Gastrocnemius medialis (tissue), 4 donors: ENCODE measurements around the gene FAM25A. TPM values are rescaled to one million over a fixed set of nuclear protein-coding genes. Genes with fewer than 3 reads are reported as not detected.
"Not testable (repeated sequence)": the region's sequence is repeated elsewhere in the genome, so short reads cannot be mapped to it uniquely, and the experiment has no call there.

Source experiments
- ATAC-seq, 2 donors: fragments of 150-250 bp; one replicate each; pipeline ENCODE4 v1.9.1; 2016
- DNase-seq, 2 donors: peaks; one replicate each; pipeline ENCODE4 v3.0.0-alpha.2; 2019
- H3K27ac ChIP-seq, 4 donors: fragments of 200-600 bp; sonication (generic); 1 replicate in 1 of 4; 2 replicates in 3 of 4; pipeline ENCODE4 v1.5.1; 2016 to 2018; ENCODE audit warnings: mild to moderate bottlenecking in 2 of 4, moderate library complexity in 1 of 4
- H3K27me3 ChIP-seq, 3 donors: fragments of 200-600 bp; sonication (generic) in 2 of 3; 1 replicate in 1 of 3; 2 replicates in 2 of 3; pipeline versions ENCODE4 v1.5.1 to v1.6.0; 2016 to 2019; ENCODE audit warnings: mild to moderate bottlenecking in 1 of 3, moderate library complexity in 1 of 3
- H3K36me3 ChIP-seq, 2 donors: fragments of 200-600 bp; sonication (generic) in 1 of 2; one replicate each; pipeline ENCODE4 v1.5.1; 2017 to 2018
- H3K4me1 ChIP-seq, 2 donors: fragments of 200-600 bp; sonication (generic) in 1 of 2; one replicate each; pipeline ENCODE4 v1.5.1; 2016 to 2017; ENCODE audit warnings: mild to moderate bottlenecking in 2 of 2
- H3K4me3 ChIP-seq, 4 donors: fragments of 200-600 bp; sonication (generic) in 3 of 4; 1 replicate in 1 of 4; 2 replicates in 3 of 4; pipeline ENCODE4 v1.5.1; 2016 to 2019; ENCODE audit warnings: mild to moderate bottlenecking in 2 of 4
- H3K9me3 ChIP-seq, 3 donors: fragments of 200-600 bp; sonication (generic) in 2 of 3; 1 replicate in 1 of 3; 2 replicates in 2 of 3; pipeline ENCODE4 v1.5.1; 2016 to 2019
- POLR2A ChIP-seq, 2 donors: fragments of 450-650 bp; IDR thresholded peaks; one replicate each; pipeline ENCODE4 v1.6.1; 2017; ENCODE audit warnings: antibody characterized with exemption in 2 of 2, mild to moderate bottlenecking in 2 of 2, moderate library complexity in 2 of 2
- in situ Hi-C, 4 donors: fragments of 200-750 bp; cut with MboI; loops; one replicate each; pipeline versions ENCODE4 v1.15.0 to v1.8.0; 2017; ENCODE audit warnings: low sequenced_read_pairs in 4 of 4
- intact Hi-C: fragments of 100-400 bp; cut with DNase I; formaldehyde crosslinking; loops from one replicate; pipeline ENCODE4 v1.15.1; 2023; ENCODE audit warnings: low total_unique reads
- total RNA-seq, 4 donors: library from RNA; depleted of rRNA; stranded (reverse); fragments of >200 nt; gene quantifications; one replicate each; pipeline versions ENCODE4 v1.1.0 to v1.2.3, GENCODE V29; 2016
- TF ChIP-seq, protein P1 (sequence below), 5 experiments: fragments of 450-650 bp in 3 of 5; fragments of 200-600 bp in 2 of 5; sonication (generic) in 2 of 5; IDR thresholded peaks in 4 of 5; conservative IDR thresholded peaks in 1 of 5; 1 replicate in 4 of 5; 2 replicates in 1 of 5; pipeline ENCODE4 v1.5.1; 2016 to 2019; ENCODE audit warnings: antibody characterized with exemption in 5 of 5, mild to moderate bottlenecking in 3 of 5, moderate library complexity in 3 of 5

Gene FAM25A
- total RNA-seq, 4 donors from 2014 or later: not detected

GRCh38 chr10:87038786-87039185 is 18.7 kb downstream of the FAM25A start:
- Histone ChIP-seq H3K9me3 (no peaks in the 10 kb centered on the region), H3K36me3 (no peaks in the 10 kb centered on the region), H3K4me1 (no peaks in the 10 kb centered on the region), H3K27me3 (no peaks in the 10 kb centered on the region), H3K27ac (no peak overlapping the region), H3K4me3 (no peak overlapping the region)
- DNase-seq (no peak), ATAC-seq (no peak)
- intact Hi-C loops (no loop called here), in situ Hi-C loops (no loop called here)
- no peak for TF ChIP-seq POLR2A (IDR thresholded peaks at IDR 0.05)
- TF ChIP-seq, protein P1, sequence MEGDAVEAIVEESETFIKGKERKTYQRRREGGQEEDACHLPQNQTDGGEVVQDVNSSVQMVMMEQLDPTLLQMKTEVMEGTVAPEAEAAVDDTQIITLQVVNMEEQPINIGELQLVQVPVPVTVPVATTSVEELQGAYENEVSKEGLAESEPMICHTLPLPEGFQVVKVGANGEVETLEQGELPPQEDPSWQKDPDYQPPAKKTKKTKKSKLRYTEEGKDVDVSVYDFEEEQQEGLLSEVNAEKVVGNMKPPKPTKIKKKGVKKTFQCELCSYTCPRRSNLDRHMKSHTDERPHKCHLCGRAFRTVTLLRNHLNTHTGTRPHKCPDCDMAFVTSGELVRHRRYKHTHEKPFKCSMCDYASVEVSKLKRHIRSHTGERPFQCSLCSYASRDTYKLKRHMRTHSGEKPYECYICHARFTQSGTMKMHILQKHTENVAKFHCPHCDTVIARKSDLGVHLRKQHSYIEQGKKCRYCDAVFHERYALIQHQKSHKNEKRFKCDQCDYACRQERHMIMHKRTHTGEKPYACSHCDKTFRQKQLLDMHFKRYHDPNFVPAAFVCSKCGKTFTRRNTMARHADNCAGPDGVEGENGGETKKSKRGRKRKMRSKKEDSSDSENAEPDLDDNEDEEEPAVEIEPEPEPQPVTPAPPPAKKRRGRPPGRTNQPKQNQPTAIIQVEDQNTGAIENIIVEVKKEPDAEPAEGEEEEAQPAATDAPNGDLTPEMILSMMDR (IDR thresholded peaks at IDR 0.05 in 4 of 5, conservative IDR thresholded peaks at IDR 0.05 in 1 of 5): no peak

GRCh38 chr10:87043579-87043978 is 23.5 kb downstream of the FAM25A start:
- intact Hi-C loops, H3K9me3 ChIP-seq, H3K27me3 ChIP-seq, ATAC-seq, H3K4me1 ChIP-seq, DNase-seq, in situ Hi-C loops, H3K4me3 ChIP-seq, H3K27ac ChIP-seq: not testable (repeated sequence)
- H3K36me3 ChIP-seq: peaks cover 0 to 12% of the 10 kb centered on the region in 2 donors

DNA sequence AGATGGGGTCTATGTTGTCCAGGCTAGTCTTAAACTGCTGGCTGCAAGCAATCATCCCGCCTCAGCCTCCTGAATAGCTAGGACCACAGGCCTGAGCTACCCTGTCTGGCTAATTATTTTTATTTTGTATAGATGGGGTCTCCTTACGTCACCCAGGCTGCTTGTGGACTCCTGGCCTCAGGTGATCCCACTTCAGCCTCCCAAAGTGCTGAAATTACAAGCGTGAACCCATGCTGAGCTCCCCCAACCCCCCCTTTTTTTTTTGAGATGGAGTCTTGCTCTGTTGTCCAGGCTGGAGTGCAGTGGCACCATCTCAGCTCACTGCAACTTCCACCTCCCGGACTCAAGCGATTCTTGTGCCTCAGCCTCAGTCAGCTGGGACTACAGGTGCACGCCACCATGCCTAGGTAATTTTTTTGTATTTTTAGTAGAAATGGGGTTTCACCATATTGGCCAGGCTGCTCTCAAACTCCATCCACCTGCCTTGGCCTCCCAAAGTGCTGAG is 25.4 kb downstream of the FAM25A start:
- H3K9me3 ChIP-seq: no peaks in the 10 kb centered on the region
- in situ Hi-C loops: no loop called here
- TF ChIP-seq, protein P1 (IDR thresholded peaks at IDR 0.05 in 4 of 5, conservative IDR thresholded peaks at IDR 0.05 in 1 of 5): no peak
- no peak for TF ChIP-seq POLR2A (IDR thresholded peaks at IDR 0.05)
- no peak for ATAC-seq
- H3K4me1 ChIP-seq: no peaks in the 10 kb centered on the region
- no peaks in the 10 kb centered on the region for H3K27me3 ChIP-seq
- H3K27ac ChIP-seq: no peak overlapping the region
- no peak for DNase-seq
- peaks cover 0 to 16% of the 10 kb centered on the region in 2 donors for H3K36me3 ChIP-seq
- no peak overlapping the region for H3K4me3 ChIP-seq
- intact Hi-C loops: no loop called here

DNA sequence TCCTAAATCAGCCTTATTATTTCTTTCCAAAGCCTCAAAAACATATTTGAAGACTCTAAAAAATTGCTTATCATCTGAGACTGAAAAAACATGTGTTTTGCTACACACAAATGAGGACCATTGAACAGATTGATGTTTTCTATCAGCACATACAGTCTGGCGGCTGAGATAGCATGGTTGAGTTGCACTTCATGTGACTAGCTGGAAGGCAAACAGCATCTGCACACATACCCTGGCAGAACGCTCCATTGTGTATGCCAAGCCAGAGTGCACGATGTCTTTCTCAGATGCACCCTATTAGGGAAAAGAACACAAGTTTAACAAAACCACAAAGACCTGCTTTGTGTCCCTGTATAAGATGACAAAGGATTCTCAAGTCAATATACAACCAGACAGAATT is 33.0 kb downstream of the FAM25A start:
- TF ChIP-seq, protein P1 (IDR thresholded peaks at IDR 0.05 in 4 of 5, conservative IDR thresholded peaks at IDR 0.05 in 1 of 5): no peak
- TF ChIP-seq POLR2A (IDR thresholded peaks at IDR 0.05): no peak
- DNase-seq (peak in 1 of 2 donors; percentile 45), ATAC-seq (peak; percentile 69 to 94)
- H3K9me3 ChIP-seq: no peaks in the 10 kb centered on the region
- H3K36me3 ChIP-seq: peaks cover 0 to 63% of the 10 kb centered on the region in 2 donors
- in situ Hi-C loops (no loop called here), intact Hi-C loops (no loop called here)
- H3K4me1 ChIP-seq: peaks cover 0 to 22% of the 10 kb centered on the region in 2 donors
- H3K27ac ChIP-seq: peak overlapping the region in 1 of 4 donors; percentile 59
- H3K4me3 ChIP-seq: no peak overlapping the region
- no peaks in the 10 kb centered on the region for H3K27me3 ChIP-seq

DNA sequence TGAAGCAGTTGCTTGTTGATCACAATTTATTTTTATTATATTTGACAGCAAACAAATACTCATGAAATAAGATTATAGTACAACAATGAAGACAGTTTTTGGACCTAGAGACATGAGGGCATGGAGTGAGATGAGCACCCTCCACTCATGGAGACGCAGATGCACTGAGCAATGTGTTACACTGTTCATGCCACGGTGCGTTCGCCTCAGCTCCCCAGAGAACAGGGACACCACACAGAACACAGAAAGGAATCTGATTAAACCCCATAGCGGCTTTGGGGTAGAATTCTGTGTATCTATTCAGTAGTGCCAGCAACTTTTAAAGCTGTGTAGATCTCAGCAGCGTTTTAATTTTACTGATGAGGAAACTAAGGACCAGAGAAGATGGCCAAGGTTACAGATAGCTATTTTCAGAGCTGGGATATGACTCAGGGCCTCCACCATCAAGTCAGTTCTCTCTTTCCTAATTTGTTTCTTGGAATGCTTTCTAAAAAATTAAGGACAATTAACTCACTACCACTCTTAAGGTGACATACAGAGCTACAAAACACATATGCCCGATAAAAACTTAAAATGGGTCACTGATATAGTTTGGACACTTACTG is 33.6 kb downstream of the FAM25A start:
- in situ Hi-C loops (no loop called here), intact Hi-C loops (no loop called here)
- no peak for TF ChIP-seq POLR2A (IDR thresholded peaks at IDR 0.05)
- TF ChIP-seq, protein P1 (IDR thresholded peaks at IDR 0.05 in 4 of 5, conservative IDR thresholded peaks at IDR 0.05 in 1 of 5): no peak
- no peaks in the 10 kb centered on the region for H3K27me3 ChIP-seq
- ATAC-seq (peak in 1 of 2 donors; percentile 49), DNase-seq (no peak)
- peaks cover 0 to 22% of the 10 kb centered on the region in 2 donors for H3K4me1 ChIP-seq
- no peaks in the 10 kb centered on the region for H3K9me3 ChIP-seq
- peaks cover 0 to 66% of the 10 kb centered on the region in 2 donors for H3K36me3 ChIP-seq
- H3K27ac ChIP-seq: peak overlapping the region in 1 of 4 donors; percentile 22
- no peak overlapping the region for H3K4me3 ChIP-seq
